ENCODE data around the gene SNRNP25.
"Not testable (repeated sequence)": the region's sequence is repeated elsewhere in the genome, so short reads cannot be mapped to it uniquely, and the experiment has no call there.

SNRNP25 gene

GRCh38 chr16:34648-34987 is 19.0 kb upstream of the SNRNP25 start:
- no peak for DNase-seq (ENCODE audit: low spot score)
- TF ChIP-seq CTCF (IDR thresholded peaks at IDR 0.05; ENCODE audit: extremely low read depth, missing control alignments), result no peak

- DNase-seq (ENCODE audit: low spot score), result no peak
- TF ChIP-seq CTCF (IDR thresholded peaks at IDR 0.05; ENCODE audit: extremely low read depth, missing control alignments), result no peak
These were observed 18.5 kb upstream of the SNRNP25 start for GRCh38 chr16:35011-35677.

GRCh38 chr16:35678-36305 is 17.8 kb upstream of the SNRNP25 start:
- no peak for DNase-seq (ENCODE audit: low spot score)
- no peak for TF ChIP-seq CTCF (IDR thresholded peaks at IDR 0.05; ENCODE audit: extremely low read depth, missing control alignments)

GRCh38 chr16:36336-36984 is 17.2 kb upstream of the SNRNP25 start:
- DNase-seq (ENCODE audit: low spot score), result no peak
- TF ChIP-seq CTCF (IDR thresholded peaks at IDR 0.05; ENCODE audit: extremely low read depth, missing control alignments), result no peak

- TF ChIP-seq CTCF (IDR thresholded peaks at IDR 0.05; ENCODE audit: extremely low read depth, missing control alignments), result no peak
- no peak for DNase-seq (ENCODE audit: low spot score)
These were observed 16.1 kb upstream of the SNRNP25 start for GRCh38 chr16:37511-37910.

GRCh38 chr16:38206-38605 is 15.4 kb upstream of the SNRNP25 start:
- DNase-seq (ENCODE audit: low spot score), result not testable (repeated sequence)

- peak; percentile 84 for DNase-seq (ENCODE audit: low spot score)
These were observed 14.4 kb upstream of the SNRNP25 start for GRCh38 chr16:38941-39892.

More at GRCh38 chr16:38941-39892, 14.4 kb upstream of the SNRNP25 start:
- TF ChIP-seq CTCF (IDR thresholded peaks at IDR 0.05; ENCODE audit: extremely low read depth, missing control alignments), result no peak
